Naive thymus-derived CD4-positive, alpha-beta T cell (primary cell): Measurements from ENCODE around the gene NCAPH2. TPM values are rescaled to one million over a fixed set of nuclear protein-coding genes. Genes with fewer than 3 reads are reported as not detected.

Source experiments
- ATAC-seq: fragments of 150-1000 bp; cut with Tn5 transposase; 2 replicates; pipeline ENCODE4 v1.10.0; 2021; ENCODE audit warnings: mild to moderate bottlenecking, moderate library complexity
- CTCF ChIA-PET: fragments of 350-600 bp; sonication (Branson Sonifier 250); formaldehyde crosslinking; loops from one replicate; lab custom pipeline; 2021; ENCODE audit warnings: antibody characterized with exemption; lab: Charles Lee
- POLR2A ChIA-PET: fragments of 350-600 bp; sonication (Branson Sonifier 250); formaldehyde crosslinking; loops from one replicate; lab custom pipeline; 2021; ENCODE audit warnings: antibody characterized with exemption, inconsistent platforms; lab: Charles Lee
- DNase-seq, 9 donors: peaks; one replicate each; pipeline versions ENCODE4 v3.0.0 to v3.0.0-alpha.2; 2020 to 2022; ENCODE audit warnings: mixed read lengths in 1 of 9
- H3K27ac ChIP-seq: one replicate; pipeline ENCODE4 v1.7.0; 2013; ENCODE audit warnings: mild to moderate bottlenecking, low read depth, low read length, moderate library complexity
- H3K27me3 ChIP-seq, 2 donors: one replicate each; pipeline ENCODE4 v1.7.0; 2013; ENCODE audit warnings: low read length in 2 of 2, mild to moderate bottlenecking in 2 of 2, moderate library complexity in 2 of 2; ENCODE audit not compliant: control insufficient read depth in 2 of 2, insufficient read depth in 2 of 2
- H3K36me3 ChIP-seq, 3 experiments: 1 replicate in 2 of 3; 2 replicates in 1 of 3; pipeline ENCODE4 v1.7.0; 2013; ENCODE audit warnings: low read length in 3 of 3, mild to moderate bottlenecking in 3 of 3, moderate library complexity in 1 of 3; ENCODE audit not compliant: insufficient read depth in 3 of 3, control insufficient read depth in 2 of 3
- H3K4me1 ChIP-seq, 2 donors: one replicate each; pipeline ENCODE4 v1.7.0; 2013; ENCODE audit warnings: low read length in 2 of 2, mild to moderate bottlenecking in 2 of 2, moderate library complexity in 1 of 2; ENCODE audit not compliant: control insufficient read depth in 2 of 2, insufficient read depth in 2 of 2
- H3K4me3 ChIP-seq: 2 replicates; pipeline ENCODE4 v1.7.0; 2013; ENCODE audit warnings: mild to moderate bottlenecking, low read length
- H3K9me3 ChIP-seq, 3 experiments: 1 replicate in 2 of 3; 2 replicates in 1 of 3; pipeline ENCODE4 v1.7.0; 2013; ENCODE audit warnings: low read length in 3 of 3; ENCODE audit not compliant: control insufficient read depth in 2 of 3
- H3K27ac Mint-ChIP-seq, 9 donors: one replicate each; pipeline ENCODE4 v1.8.0; 2020 to 2022; ENCODE audit warnings: mixed read lengths in 9 of 9, mild to moderate bottlenecking in 8 of 9, moderate library complexity in 5 of 9, inconsistent platforms in 2 of 9
- H3K27me3 Mint-ChIP-seq, 5 donors: one replicate each; pipeline ENCODE4 v1.8.0; 2021 to 2022; ENCODE audit warnings: mixed read lengths in 5 of 5, mild to moderate bottlenecking in 1 of 5
- H3K36me3 Mint-ChIP-seq, 5 donors: one replicate each; pipeline ENCODE4 v1.8.0; 2020 to 2022; ENCODE audit warnings: mixed read lengths in 5 of 5, mild to moderate bottlenecking in 3 of 5, inconsistent platforms in 1 of 5
- H3K4me1 Mint-ChIP-seq, 7 donors: one replicate each; pipeline ENCODE4 v1.8.0; 2020 to 2022; ENCODE audit warnings: mixed read lengths in 7 of 7, mild to moderate bottlenecking in 3 of 7, inconsistent platforms in 1 of 7
- H3K4me3 Mint-ChIP-seq, 10 donors: one replicate each; pipeline ENCODE4 v1.8.0; 2020 to 2022; ENCODE audit warnings: mild to moderate bottlenecking in 10 of 10, mixed read lengths in 10 of 10, moderate library complexity in 6 of 10, inconsistent platforms in 2 of 10
- H3K9me3 Mint-ChIP-seq, 11 donors: one replicate each; pipeline ENCODE4 v1.8.0; 2020 to 2022; ENCODE audit warnings: mixed read lengths in 11 of 11, mild to moderate bottlenecking in 4 of 11, inconsistent platforms in 1 of 11, moderate library complexity in 1 of 11
- intact Hi-C, 2 donors: fragments of 100-400 bp; cut with micrococcal nuclease; formaldehyde crosslinking; loops; one replicate each; pipeline ENCODE4 v1.15.1; 2023
- polyA plus RNA-seq, 2 donors: library from polyadenylated mRNA; unstranded; fragments of 300-500 nt; fragmentation: Illumina TruSeq; gene quantifications; one replicate each; pipeline ENCODE4 v1.2.3, GENCODE V29; 2021
- total RNA-seq, 6 experiments: library from RNA in 5 of 6; stranded (reverse) in 5 of 6; gene quantifications; 1 replicate in 5 of 6; 2 replicates in 1 of 6; pipeline ENCODE4 v1.2.3 and lab custom pipeline; 2021 to 2026

The NCAPH2 gene
- total and polyA plus RNA-seq, 7 experiments from 2014 or later, result 37.8 to 135 (median 78.8) TPM

GRCh38 chr22:50476868-50477267, 31.2 kb upstream of the NCAPH2 start:
- ChIA-PET POLR2A (no interaction called here), CTCF (no interaction called here)
- H3K27me3 ChIP-seq, result no peaks in the 10 kb centered on the region
- H3K27ac ChIP-seq, result no peak overlapping the region
- peaks cover 23 to 24% of the 10 kb centered on the region in 2 donors for H3K4me1 ChIP-seq
- no peak overlapping the region for H3K4me3 ChIP-seq
- DNase-seq, result no peak
- H3K9me3 ChIP-seq, result no peaks in the 10 kb centered on the region
- ATAC-seq, result no peak
- peaks cover 0 to 12% (median 3%) of the 10 kb centered on the region in 5 donors for H3K36me3 Mint-ChIP-seq
- peaks cover 16 to 42% (median 28%) of the 10 kb centered on the region in 7 donors for H3K4me1 Mint-ChIP-seq
- H3K9me3 Mint-ChIP-seq, result no peaks in the 10 kb centered on the region
- peaks cover 0 to 28% (median 0%) of the 10 kb centered on the region in 5 donors for H3K27me3 Mint-ChIP-seq
- H3K27ac Mint-ChIP-seq, result peak overlapping the region in 8 of 9 donors; percentile 42 to 90 (median 62)
- peaks cover 0 to 3% (median 0%) of the 10 kb centered on the region in 3 experiments for H3K36me3 ChIP-seq
- intact Hi-C loops, result loop anchor here in 1 of 2 donors (10.0 kb wide), 1 partner anchor 202 kb away; the partner anchor contains the start of gene MAPK11
- peak overlapping the region; percentile 32 to 98 (median 66) for H3K4me3 Mint-ChIP-seq

- Histone ChIP-seq H3K36me3 (peaks cover 0 to 3% (median 0%) of the 10 kb centered on the region in 3 experiments), H3K4me1 (peaks cover 16 to 17% of the 10 kb centered on the region in 2 donors), H3K27me3 (no peaks in the 10 kb centered on the region), H3K27ac (no peak overlapping the region), H3K4me3 (no peak overlapping the region), H3K9me3 (no peaks in the 10 kb centered on the region)
- H3K36me3 Mint-ChIP-seq, result peaks cover 0 to 7% (median 3%) of the 10 kb centered on the region in 5 donors
- H3K9me3 Mint-ChIP-seq, result no peaks in the 10 kb centered on the region
- DNase-seq (no peak), ATAC-seq (no peak)
- ChIA-PET CTCF (interaction anchor here (0.7 kb wide), 1 partner anchor 20 kb away, joined by 3 read pairs; no protein-coding TSS in a partner anchor), POLR2A (interaction anchor here (0.9 to 1.6 kb wide), 3 partner anchors 9 to 49 kb away, joined by 3 to 4 read pairs (median 3); no protein-coding TSS in a partner anchor)
- peak overlapping the region in 1 of 9 donors; percentile 53 for H3K27ac Mint-ChIP-seq
- peak overlapping the region in 2 of 10 donors; percentile 37 to 83 for H3K4me3 Mint-ChIP-seq
- intact Hi-C loops, result loop anchor here in 1 of 2 donors (10.0 kb wide), 1 partner anchor 203 kb away; the partner anchor contains the start of gene MAPK11
- H3K4me1 Mint-ChIP-seq, result peaks cover 13 to 32% (median 20%) of the 10 kb centered on the region in 7 donors
- H3K27me3 Mint-ChIP-seq, result peaks cover 0 to 28% (median 0%) of the 10 kb centered on the region in 5 donors
Measured at GRCh38 chr22:50477923-50478322, 30.1 kb upstream of the NCAPH2 start.

GRCh38 chr22:50479721-50480120, 28.3 kb upstream of the NCAPH2 start:
- H3K4me1 Mint-ChIP-seq, result peaks cover 0 to 19% (median 10%) of the 10 kb centered on the region in 7 donors
- Histone ChIP-seq H3K36me3 (peaks cover 0 to 3% (median 0%) of the 10 kb centered on the region in 3 experiments), H3K27ac (no peak overlapping the region), H3K4me3 (no peak overlapping the region), H3K9me3 (no peaks in the 10 kb centered on the region), H3K4me1 (peaks cover 7 to 8% of the 10 kb centered on the region in 2 donors), H3K27me3 (no peaks in the 10 kb centered on the region)
- peaks cover 0 to 1% (median 0%) of the 10 kb centered on the region in 5 donors for H3K36me3 Mint-ChIP-seq
- DNase-seq (no peak), ATAC-seq (no peak)
- peaks cover 0 to 28% (median 0%) of the 10 kb centered on the region in 5 donors for H3K27me3 Mint-ChIP-seq
- ChIA-PET CTCF (interaction anchor here (0.5 to 1.3 kb wide), 3 partner anchors 10 to 88 kb away, joined by 3 to 5 read pairs (median 3); no protein-coding TSS in a partner anchor), POLR2A (interaction anchor here (1.0 to 2.9 kb wide), 5 partner anchors 10 to 36 kb away, joined by 3 to 11 read pairs (median 4); partner anchors contain the start of genes LMF2 and NCAPH2)
- intact Hi-C loops, result loop anchor here in 1 of 2 donors (10.0 kb wide), 1 partner anchor 205 kb away; the partner anchor contains the start of gene MAPK11
- peak overlapping the region in 9 of 10 donors; percentile 65 to 85 (median 74) for H3K4me3 Mint-ChIP-seq
- H3K27ac Mint-ChIP-seq, result peak overlapping the region in 6 of 9 donors; percentile 0 to 78 (median 54)
- H3K9me3 Mint-ChIP-seq, result no peaks in the 10 kb centered on the region

- peak overlapping the region; percentile 39 for H3K4me3 ChIP-seq
- intact Hi-C loops, result loop anchor here in 1 of 2 donors (1.0 kb wide), 1 partner anchor 11 kb away; no protein-coding TSS in a partner anchor
- ATAC-seq (no peak), DNase-seq (no peak)
- Mint-ChIP-seq H3K27ac (peak overlapping the region in 1 of 9 donors; percentile 55), H3K36me3 (peaks cover 0 to 1% (median 0%) of the 10 kb centered on the region in 5 donors), H3K4me1 (peaks cover 0 to 15% (median 7%) of the 10 kb centered on the region in 7 donors), H3K9me3 (no peaks in the 10 kb centered on the region), H3K27me3 (peaks cover 0 to 28% (median 0%) of the 10 kb centered on the region in 5 donors), H3K4me3 (peak overlapping the region; percentile 42 to 85 (median 72))
- H3K36me3 ChIP-seq, result no peaks in the 10 kb centered on the region
- H3K27ac ChIP-seq, result peak overlapping the region; percentile 45
- no peaks in the 10 kb centered on the region for H3K9me3 ChIP-seq
- ChIA-PET POLR2A (interaction anchor here (1.5 to 2.9 kb wide), 3 partner anchors 11 to 22 kb away, joined by 3 to 11 read pairs (median 6); no protein-coding TSS in a partner anchor), CTCF (no interaction called here)
- H3K27me3 ChIP-seq, result no peaks in the 10 kb centered on the region
- peaks cover 4 to 8% of the 10 kb centered on the region in 2 donors for H3K4me1 ChIP-seq
Measured at GRCh38 chr22:50481045-50481439, 27.0 kb upstream of the NCAPH2 start.

- ATAC-seq (peak; percentile 86), DNase-seq (peak; percentile 36 to 79 (median 59))
- Histone ChIP-seq H3K27ac (peak within 1 kb of the TSS; percentile 45), H3K9me3 (no peaks in the 10 kb centered on the region), H3K36me3 (no peaks in the 10 kb centered on the region), H3K4me3 (peak within 1 kb of the TSS; percentile 39), H3K27me3 (no peaks in the 10 kb centered on the region), H3K4me1 (peaks cover 4 to 8% of the 10 kb centered on the region in 2 donors)
- peak within 1 kb of the TSS; percentile 58 to 85 (median 78) for H3K4me3 Mint-ChIP-seq
- H3K4me1 Mint-ChIP-seq, result peaks cover 0 to 18% (median 7%) of the 10 kb centered on the region in 7 donors
- ChIA-PET POLR2A (interaction anchor here (1.5 to 2.9 kb wide), 3 partner anchors 11 to 22 kb away, joined by 3 to 11 read pairs (median 6); no protein-coding TSS in a partner anchor), CTCF (no interaction called here)
- H3K27me3 Mint-ChIP-seq, result peaks cover 0 to 28% (median 0%) of the 10 kb centered on the region in 5 donors
- intact Hi-C loops, result loop anchor here in 1 of 2 donors (1.0 kb wide), 1 partner anchor 11 kb away; no protein-coding TSS in a partner anchor
- peaks cover 0 to 1% (median 0%) of the 10 kb centered on the region in 5 donors for H3K36me3 Mint-ChIP-seq
- H3K9me3 Mint-ChIP-seq, result no peaks in the 10 kb centered on the region
- peak within 1 kb of the TSS in 6 of 9 donors; percentile 20 to 78 (median 61) for H3K27ac Mint-ChIP-seq
Measured at GRCh38 chr22:50481440-50482106, 26.5 kb upstream of the NCAPH2 start, which contains the start of gene ADM2. TSS of gene ADM2 (plus strand) at chr22:50481543. CDS start at chr22:50481848, 305 bp downstream.
